ENCODE results near the gene NPAS1.
"Not testable (repeated sequence)": the region's sequence is repeated elsewhere in the genome, so short reads cannot be mapped to it uniquely, and the experiment has no call there.

NPAS1 gene

DNA sequence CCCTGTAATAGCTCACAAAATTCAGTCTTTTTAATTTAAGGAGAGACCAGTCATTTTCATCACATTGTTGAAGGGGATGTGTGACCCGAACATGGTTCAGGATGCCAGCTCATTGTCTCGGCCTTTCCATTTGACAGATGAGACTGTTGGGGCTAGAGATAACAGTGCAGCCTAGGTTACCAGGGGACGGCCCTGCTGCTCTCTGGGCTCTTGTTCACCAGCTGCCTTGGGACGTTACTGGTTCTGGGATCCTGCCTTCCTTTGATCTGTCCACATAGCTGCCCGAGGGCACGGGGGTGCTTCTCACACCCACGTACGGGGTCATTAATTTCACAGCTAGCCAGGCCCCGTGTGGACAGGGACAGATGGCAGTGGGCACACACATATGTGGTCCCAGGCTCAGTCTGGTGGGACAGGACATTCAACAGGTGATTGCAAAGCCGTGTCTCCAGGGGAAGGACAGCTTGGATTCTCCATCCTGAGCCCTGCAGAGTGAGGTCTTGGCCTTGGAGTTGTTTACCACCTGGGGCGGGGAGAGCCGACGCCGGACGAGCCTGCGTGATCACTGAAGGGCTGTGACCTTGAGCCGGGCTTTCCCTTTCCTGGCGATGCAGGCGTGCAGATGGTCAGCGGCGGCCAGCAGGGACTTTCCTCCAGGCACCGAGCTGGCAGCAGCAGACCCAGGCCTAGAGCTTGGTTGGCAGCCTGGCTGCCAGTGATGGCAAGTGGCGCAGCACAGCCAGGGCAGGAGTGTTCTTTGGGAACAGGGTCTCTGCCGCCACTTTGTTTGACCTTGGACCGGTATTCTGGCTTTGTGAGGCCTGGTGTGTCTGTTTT, 26.7 kb upstream of the NPAS1 start:
- DNase-seq, result no peak

DNA sequence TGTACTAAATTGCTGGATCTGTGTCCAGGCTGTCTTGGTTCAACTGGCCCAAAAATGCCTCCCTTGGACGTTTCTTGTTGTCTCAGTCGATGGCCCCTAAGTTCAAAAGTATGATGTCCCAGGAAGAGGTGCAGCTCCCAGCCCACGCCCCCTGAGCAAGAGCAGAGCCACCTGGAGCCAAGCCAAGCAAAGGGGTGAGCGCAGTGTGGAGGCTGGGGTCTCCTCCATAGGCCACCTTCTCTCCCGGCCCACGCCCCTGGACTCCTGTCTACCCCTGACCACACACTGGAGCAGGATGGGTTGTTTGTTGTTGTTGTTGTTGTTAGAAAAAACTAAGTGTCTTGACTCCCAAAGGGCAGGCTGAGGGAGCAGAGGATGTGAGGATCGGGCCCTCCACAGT, 26.0 kb upstream of the NPAS1 start:
- no peak for DNase-seq

- no peak for DNase-seq
Measured at GRCh38 chr19:46994141-46994686, 25.4 kb upstream of the NPAS1 start.

GRCh38 chr19:46995492-46995891, 24.1 kb upstream of the NPAS1 start:
- DNase-seq, result no peak

GRCh38 chr19:46998445-46999125, 21.1 kb upstream of the NPAS1 start:
- DNase-seq, result no peak

GRCh38 chr19:46999377-46999776, 20.3 kb upstream of the NPAS1 start:
- no peak for DNase-seq

DNA sequence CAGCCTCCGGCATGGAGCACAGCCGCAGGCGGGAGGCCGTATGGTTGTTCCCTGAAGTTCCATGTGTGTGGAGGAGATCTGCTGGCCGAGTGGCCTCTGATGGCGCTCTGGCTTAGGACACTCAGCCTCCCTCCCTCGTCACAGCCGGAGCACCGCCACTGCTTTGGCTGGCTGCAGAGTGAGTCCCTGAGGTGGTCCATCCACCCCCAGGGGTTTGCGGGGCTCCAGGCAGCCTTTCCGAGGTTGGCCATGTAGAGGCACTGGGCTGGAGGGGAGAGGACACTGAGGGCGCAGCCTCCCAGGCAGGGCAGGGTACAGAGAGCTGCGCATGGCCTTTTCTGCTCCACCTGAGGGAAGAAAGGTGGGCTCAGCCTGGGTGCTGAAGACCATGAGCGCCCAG, 19.8 kb upstream of the NPAS1 start:
- no peak for DNase-seq

- no peak for DNase-seq
Measured at GRCh38 chr19:47000373-47000772, 19.3 kb upstream of the NPAS1 start.

GRCh38 chr19:47001584-47001983, 18.1 kb upstream of the NPAS1 start:
- no peak for DNase-seq

- no peak for DNase-seq
Measured at GRCh38 chr19:47002106-47002766, 17.4 kb upstream of the NPAS1 start.

- no peak for DNase-seq
Measured at GRCh38 chr19:47002853-47003610, 16.6 kb upstream of the NPAS1 start.

DNA sequence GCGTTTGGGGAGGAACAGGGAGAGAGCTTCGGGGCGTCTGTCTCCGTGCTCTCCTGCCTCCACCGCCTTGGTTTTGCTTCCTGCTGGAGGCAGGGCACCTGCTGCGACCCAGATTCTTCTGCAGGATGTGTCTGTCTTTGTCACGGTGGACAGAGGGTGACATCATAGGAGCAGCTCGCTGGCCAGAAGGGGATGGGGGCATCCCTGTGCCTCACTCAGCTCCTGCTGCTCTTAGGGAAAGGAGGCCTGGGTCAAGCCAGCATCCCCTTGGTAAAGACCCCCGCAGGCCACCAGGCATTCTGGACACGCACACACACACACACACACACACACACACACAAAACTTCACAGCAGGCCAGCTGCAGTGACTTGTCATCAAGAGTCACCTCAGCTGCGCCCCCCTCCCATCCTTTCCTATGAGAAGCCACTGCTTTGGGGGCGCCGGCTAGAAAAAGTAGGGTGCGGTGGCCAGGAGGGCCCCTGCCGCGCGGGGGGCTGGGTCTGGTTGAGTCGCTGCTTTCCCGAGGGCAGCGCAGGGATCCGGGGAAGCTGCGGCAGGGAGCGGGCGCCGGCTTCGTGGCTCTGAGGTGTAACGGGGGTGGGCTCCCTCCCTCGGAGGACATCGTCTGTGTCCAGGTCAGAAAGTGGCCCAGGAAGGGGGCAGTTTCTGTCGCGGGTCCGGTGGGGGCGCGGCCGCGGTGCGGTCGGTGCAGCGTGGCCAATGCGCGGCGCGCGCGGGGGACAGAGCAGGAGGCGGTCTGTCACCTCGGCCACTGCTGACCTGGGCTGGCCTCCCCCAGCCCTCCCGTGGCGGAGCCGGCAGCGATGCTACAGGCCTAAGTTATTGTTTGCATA, 15.8 kb upstream of the NPAS1 start:
- DNase-seq, result no peak

- DNase-seq, result no peak
Measured at GRCh38 chr19:47005164-47005641, 14.4 kb upstream of the NPAS1 start.

- no peak for DNase-seq
Measured at GRCh38 chr19:47005873-47006272, 13.8 kb upstream of the NPAS1 start.

DNA sequence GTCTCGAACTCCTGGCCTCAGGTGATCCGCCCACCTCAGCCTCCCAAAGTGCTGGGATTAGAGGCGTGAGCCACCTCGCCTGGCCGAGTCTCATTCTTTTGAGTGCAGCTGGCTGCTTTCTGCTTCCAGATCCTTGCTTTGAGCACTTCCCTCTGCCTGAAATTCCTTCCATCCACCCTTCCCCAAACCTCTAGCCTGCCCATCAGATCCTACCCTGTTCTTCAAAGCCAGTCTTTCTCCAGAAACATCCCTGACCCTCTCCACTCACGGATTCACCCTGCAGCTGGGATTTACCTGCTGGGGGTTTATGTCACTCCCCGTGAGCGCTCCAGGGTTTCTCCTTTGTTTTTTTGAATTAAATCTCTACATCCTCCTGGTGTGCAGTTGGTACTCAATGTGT, 13.1 kb upstream of the NPAS1 start:
- DNase-seq, result no peak

DNA sequence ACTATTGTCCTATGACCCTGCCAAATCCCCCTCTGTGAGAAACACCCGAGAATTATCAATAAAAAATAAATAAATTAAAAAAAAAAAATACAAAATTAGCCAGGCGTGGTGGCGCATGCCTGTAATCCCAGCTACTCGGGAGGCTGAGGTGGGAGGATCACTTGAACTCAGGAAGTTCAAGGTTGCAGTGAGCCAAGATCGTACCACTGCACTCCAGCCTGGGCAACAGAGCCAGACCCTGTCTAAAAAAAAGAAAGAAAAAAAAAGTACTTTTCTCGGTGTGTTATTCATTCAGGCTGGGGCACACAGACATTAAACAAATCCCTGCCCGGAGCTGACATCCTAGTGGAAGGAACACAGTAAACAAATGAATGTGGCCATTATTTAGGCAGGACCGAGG, 9.1 kb upstream of the NPAS1 start:
- DNase-seq, result not testable (repeated sequence)

- DNase-seq, result no peak
Measured at GRCh38 chr19:47012617-47013016, 7.0 kb upstream of the NPAS1 start.

GRCh38 chr19:47013041-47013517, 6.6 kb upstream of the NPAS1 start:
- peak; percentile 75 for DNase-seq

- no peak for DNase-seq
Measured at GRCh38 chr19:47018923-47019322, 714 bp upstream of the NPAS1 start.

DNA sequence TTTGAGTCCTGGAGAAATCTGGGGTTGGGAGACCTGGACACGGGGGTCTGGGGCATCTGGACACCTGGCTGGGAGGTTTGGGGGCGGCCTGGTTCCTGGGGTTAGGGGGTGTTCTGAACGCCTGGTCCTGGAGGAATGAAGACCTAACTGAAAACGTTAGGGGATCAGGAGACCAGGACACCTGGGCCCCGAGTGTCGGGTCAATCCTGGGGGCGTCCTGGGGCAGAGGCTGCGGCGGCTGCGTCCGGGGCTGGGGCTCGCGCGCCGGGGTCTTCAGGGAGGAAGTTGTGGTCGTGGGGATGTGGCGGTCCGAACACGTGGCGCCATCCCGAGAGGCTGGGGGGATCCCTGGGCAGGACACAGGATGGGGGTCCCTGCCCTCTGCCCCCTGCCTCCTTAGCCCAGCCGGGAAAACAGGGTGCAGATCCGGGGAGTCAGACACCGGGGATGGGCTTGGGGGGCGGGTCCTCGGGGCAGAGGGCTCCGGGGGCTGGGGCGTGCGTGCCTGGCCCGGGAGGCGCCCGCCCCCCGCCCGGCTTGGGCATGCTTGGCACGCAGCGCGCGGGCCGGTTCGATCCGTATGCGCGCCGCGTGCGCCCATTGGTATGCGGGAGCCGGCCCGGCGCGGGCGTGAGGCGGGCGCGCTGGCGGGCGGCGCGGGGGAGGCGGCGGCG, 632 bp downstream of the NPAS1 start:
- DNase-seq, result no peak

- DNase-seq, result no peak
Measured at GRCh38 chr19:47020992-47021496, 1.4 kb downstream of the NPAS1 start.

Measured in stimulated activated CD4-positive, alpha-beta T cell treated with anti-CD3 and anti-CD28 coated beads, Interleukin-15, amount 100 ng/mL, for 24 hours (primary cell).